IMR-90 (cell line): Measurements from ENCODE around the gene YKT6. TPM values are rescaled to one million over a fixed set of nuclear protein-coding genes. Genes with fewer than 3 reads are reported as not detected.
A peak's percentile ranks its signal among the peaks of the same experiment; 100 is the strongest.

ENCODE experiments used
- ATAC-seq: fragments of 200-7000 bp; cut with Tn5 transposase; 2 replicates; pipeline ENCODE4 v1.9.1; 2020; ENCODE audit warnings: low read depth, mild to moderate bottlenecking, moderate library complexity
- BruUV-seq: library from RNA; stranded (reverse); fragments of 400-500 nt; replicated peaks from 2 replicates; lab custom pipeline; 2021; lab: Mats Ljungman, UMichigan
- CTCF ChIA-PET: fragments of 300-600 bp; formaldehyde crosslinking; extraction: SDS; loops from one replicate; lab custom pipeline; 2021; ENCODE audit warnings: antibody characterized with exemption; lab: Yijun Ruan, JAX
- POLR2A ChIA-PET: fragments of 300-600 bp; sonication (Branson Sonifier 250); formaldehyde crosslinking; loops from one replicate; lab custom pipeline; 2022; ENCODE audit warnings: antibody characterized with exemption; ENCODE audit not compliant: unreplicated experiment; lab: Charles Lee
- DNase-seq: peaks from one replicate; pipeline ENCODE4 v3.0.0; 2013
- H2AFZ ChIP-seq: replicated peaks from 2 replicates; pipeline ENCODE3; 2013; ENCODE audit warnings: low read length, mild to moderate bottlenecking; ENCODE audit not compliant: poor library complexity
- H2AK5ac ChIP-seq: 2 replicates; pipeline ENCODE4 v1.6.1; 2013; ENCODE audit warnings: low read depth, low read length, inconsistent platforms
- H2AK9ac ChIP-seq: replicated peaks from 2 replicates; pipeline ENCODE3; 2013; ENCODE audit warnings: mild to moderate bottlenecking, low read depth, low read length, moderate library complexity; ENCODE audit not compliant: poor library complexity
- H2BK120ac ChIP-seq: 2 replicates; pipeline ENCODE4 v1.6.1; 2013; ENCODE audit warnings: low read depth, low read length, inconsistent platforms
- H2BK15ac ChIP-seq: 3 replicates; pipeline ENCODE4 v1.6.1; 2013; ENCODE audit warnings: low read depth, low read length, inconsistent platforms
- H2BK20ac ChIP-seq: 2 replicates; pipeline ENCODE4 v1.6.1; 2013; ENCODE audit warnings: low read depth, mild to moderate bottlenecking, inconsistent platforms, low read length, moderate library complexity
- H2BK5ac ChIP-seq: 2 replicates; pipeline ENCODE4 v1.6.1; 2013; ENCODE audit warnings: mild to moderate bottlenecking, low read depth, low read length, inconsistent platforms; ENCODE audit not compliant: poor library complexity, severe bottlenecking
- H3K14ac ChIP-seq: replicated peaks from 2 replicates; pipeline ENCODE4 v1.6.1; 2013; ENCODE audit warnings: low read depth, low read length, inconsistent platforms
- H3K18ac ChIP-seq: 2 replicates; pipeline ENCODE4 v1.6.1; 2013; ENCODE audit warnings: low read depth, low read length, control low read depth
- H3K23ac ChIP-seq: 2 replicates; pipeline ENCODE4 v1.6.1; 2013; ENCODE audit warnings: low read depth, low read length, inconsistent platforms
- H3K27ac ChIP-seq: 2 replicates; pipeline ENCODE4 v1.5.1; 2013; ENCODE audit warnings: mild to moderate bottlenecking, control low read depth, low read length; ENCODE audit not compliant: insufficient read depth
- H3K27me3 ChIP-seq: 2 replicates; pipeline ENCODE4 v1.6.1; 2013; ENCODE audit warnings: low read length; ENCODE audit not compliant: control insufficient read depth, insufficient read depth
- H3K36me3 ChIP-seq: 2 replicates; pipeline ENCODE4 v1.6.1; 2013; ENCODE audit warnings: low read length, mixed read lengths; ENCODE audit not compliant: control insufficient read depth, insufficient read depth
- H3K4ac ChIP-seq: 2 replicates; pipeline ENCODE4 v1.6.1; 2013; ENCODE audit warnings: low read depth, low read length, inconsistent platforms
- H3K4me1 ChIP-seq: 2 replicates; pipeline ENCODE4 v1.6.1; 2013; ENCODE audit warnings: low read length, mixed read lengths; ENCODE audit not compliant: control insufficient read depth, insufficient read depth
- H3K4me2 ChIP-seq: 2 replicates; pipeline ENCODE4 v1.6.1; 2013; ENCODE audit warnings: low read depth, mild to moderate bottlenecking, control low read depth, low read length, moderate library complexity
- H3K4me3 ChIP-seq: 2 replicates; pipeline ENCODE4 v1.5.1; 2013; ENCODE audit warnings: low read depth, mild to moderate bottlenecking, control low read depth, low read length, moderate library complexity; ENCODE audit not compliant: insufficient read depth
- H3K56ac ChIP-seq: 2 replicates; pipeline ENCODE4 v1.6.1; 2013; ENCODE audit warnings: low read length, inconsistent platforms; ENCODE audit not compliant: insufficient read depth; ENCODE audit errors: extremely low read depth
- H3K79me1 ChIP-seq, 2 experiments: 2 replicates each; pipeline ENCODE4 v1.6.1; 2013; ENCODE audit warnings: low read length in 2 of 2, inconsistent platforms in 1 of 2, low read depth in 1 of 2
- H3K9ac ChIP-seq: 2 replicates; pipeline ENCODE4 v1.6.1; 2013; ENCODE audit warnings: low read depth, low read length, control low read depth
- H3K9me1 ChIP-seq: 2 replicates; pipeline ENCODE4 v1.6.1; 2013; ENCODE audit warnings: low read length, inconsistent platforms; ENCODE audit not compliant: insufficient read depth
- H3K9me3 ChIP-seq: 2 replicates; pipeline ENCODE4 v1.6.1; 2013; ENCODE audit warnings: low read length; ENCODE audit not compliant: control insufficient read depth, insufficient read depth
- H4K20me1 ChIP-seq: 2 replicates; pipeline ENCODE4 v1.6.1; 2013; ENCODE audit warnings: low read length, inconsistent platforms; ENCODE audit not compliant: insufficient read depth
- H4K5ac ChIP-seq: 2 replicates; pipeline ENCODE4 v1.6.1; 2013; ENCODE audit warnings: mild to moderate bottlenecking, low read depth, low read length, control low read depth
- H4K8ac ChIP-seq, 2 experiments: 2 replicates each; pipeline ENCODE4 v1.6.1; 2013; ENCODE audit warnings: low read depth in 2 of 2, low read length in 2 of 2, control low read depth in 1 of 2, inconsistent platforms in 1 of 2
- H4K91ac ChIP-seq: 2 replicates; pipeline ENCODE4 v1.6.1; 2013; ENCODE audit warnings: low read depth, low read length, inconsistent platforms; ENCODE audit not compliant: insufficient read depth
- BHLHE40 ChIP-seq: fragments of 150-350 bp; IDR thresholded peaks from 2 replicates; pipeline ENCODE4 v1.6.1; 2016; ENCODE audit warnings: mild to moderate bottlenecking, low read depth, low read length
- CEBPB ChIP-seq: IDR thresholded peaks from 2 replicates; pipeline ENCODE4 v1.6.1; 2012; ENCODE audit warnings: low read depth, low read length, improper control_type of control experiment
- CHD1 ChIP-seq: IDR thresholded peaks from 2 replicates; pipeline ENCODE4 v1.6.1; 2012; ENCODE audit warnings: low read depth, low read length, improper control_type of control experiment
- CTCF ChIP-seq: conservative IDR thresholded peaks from 2 replicates; pipeline ENCODE4 v1.5.1; 2012; ENCODE audit warnings: mild to moderate bottlenecking, low read depth, low read length, improper control_type of control experiment
- ELK1 ChIP-seq: fragments of 150-350 bp; IDR thresholded peaks from 2 replicates; pipeline ENCODE4 v1.6.1; 2016; ENCODE audit warnings: low read depth, mild to moderate bottlenecking, low read length, moderate library complexity, borderline replicate concordance
- FOS ChIP-seq: fragments of 150-350 bp; IDR thresholded peaks from 2 replicates; pipeline ENCODE4 v1.6.1; 2016; ENCODE audit warnings: low read depth, low read length
- MAFK ChIP-seq: IDR thresholded peaks from 2 replicates; pipeline ENCODE4 v1.6.1; 2012; ENCODE audit warnings: low read depth, low read length, improper control_type of control experiment
- MAZ ChIP-seq: IDR thresholded peaks from 2 replicates; pipeline ENCODE4 v1.6.1; 2012; ENCODE audit warnings: low read depth, mild to moderate bottlenecking, low read length, improper control_type of control experiment, moderate library complexity, borderline replicate concordance
- MXI1 ChIP-seq: IDR thresholded peaks from 2 replicates; pipeline ENCODE4 v1.6.1; 2012; ENCODE audit warnings: low read depth, mild to moderate bottlenecking, low read length, moderate library complexity, borderline replicate concordance
- NFE2L2 ChIP-seq: fragments of 150-350 bp; IDR thresholded peaks from 2 replicates; pipeline ENCODE4 v1.6.1; 2016; ENCODE audit warnings: low read depth, mild to moderate bottlenecking, low read length
- POLR2A ChIP-seq: IDR thresholded peaks from 2 replicates; pipeline ENCODE4 v1.6.1; 2012; ENCODE audit warnings: mild to moderate bottlenecking, low read depth, low read length
- RAD21 ChIP-seq: IDR thresholded peaks from 2 replicates; pipeline ENCODE4 v1.6.1; 2012; ENCODE audit warnings: low read length, improper control_type of control experiment
- RCOR1 ChIP-seq: IDR thresholded peaks from 2 replicates; pipeline ENCODE4 v1.6.1; 2012; ENCODE audit warnings: mild to moderate bottlenecking, low read length, improper control_type of control experiment; ENCODE audit not compliant: insufficient replicate concordance
- RFX5 ChIP-seq: IDR thresholded peaks from 2 replicates; pipeline ENCODE4 v1.8.0; 2012; ENCODE audit warnings: low read depth, mild to moderate bottlenecking, low read length, moderate library complexity
- SMC3 ChIP-seq: fragments of 150-350 bp; IDR thresholded peaks from 2 replicates; pipeline ENCODE4 v1.6.1; 2016; ENCODE audit warnings: low read depth, mild to moderate bottlenecking, antibody characterized with exemption, low read length, moderate library complexity
- USF2 ChIP-seq: fragments of 150-350 bp; IDR thresholded peaks from 2 replicates; pipeline ENCODE4 v1.6.1; 2017; ENCODE audit warnings: mild to moderate bottlenecking, antibody characterized with exemption, low read length, low read depth
- WGBS, 2 experiments: methylation state at CpG; one replicate each; pipeline versions ENCODE4 v1.1.5 to v1.1.7; 2013; ENCODE audit warnings: missing lambda C conversion rate in 2 of 2; ENCODE audit not compliant: insufficient read length in 1 of 2; ENCODE audit errors: extremely low coverage in 2 of 2; 5-methylcytosine and 5-hydroxymethylcytosine counted together
- dilution Hi-C: fragments of 300-500 bp; cut with HindIII; formaldehyde crosslinking; loops from one replicate; pipeline ENCODE4 v1.14.3; 2018; ENCODE audit warnings: low sequenced_read_pairs; ENCODE audit not compliant: unreplicated experiment
- in situ Hi-C: fragments of 300-500 bp; cut with MboI; formaldehyde crosslinking; loops from 3 replicates; pipeline ENCODE4 v1.14.3; 2019; ENCODE audit warnings: low sequenced_read_pairs, inconsistent platforms, mixed read lengths
- intact Hi-C: fragments of 100-400 bp; cut with micrococcal nuclease; formaldehyde crosslinking; loops from 2 replicates; pipeline ENCODE4 v1.10.0; 2022
- polyA plus RNA-seq, 3 experiments: library from polyadenylated mRNA; depleted of rRNA; stranded (reverse); fragments of >200 nt; gene quantifications; 2 replicates each; pipeline ENCODE4 v1.2.3, GENCODE V29; 2012; ENCODE audit warnings: low replicate concordance in 1 of 3
- total RNA-seq: library from RNA; depleted of rRNA; stranded (reverse); fragments of >200 nt; gene quantifications from 2 replicates; pipeline ENCODE4 v1.2.3, GENCODE V29; 2012

Gene YKT6
- total and polyA plus RNA-seq, 2 of the 4 experiments (the other 2 are of a cell fraction), result 115 to 120 TPM

- in situ Hi-C loops, result no loop called here
Observed at GRCh38 chr7:44221231-44221791, 20.5 kb downstream of the YKT6 start.

More at GRCh38 chr7:44221231-44221791, 20.5 kb downstream of the YKT6 start:
- dilution Hi-C loops (no loop called here), intact Hi-C loops (no loop called here)
- Histone ChIP-seq H2AK9ac (no peak overlapping the region), H3K27ac (no peak overlapping the region), H3K23ac (no peak overlapping the region), H2BK120ac (no peak overlapping the region), H3K56ac (no peak overlapping the region), H2BK20ac (no peak overlapping the region), H4K8ac (no peak overlapping the region), H3K9me1 (no peaks in the 10 kb centered on the region), H3K4ac (no peak overlapping the region), H4K91ac (no peak overlapping the region), H3K4me1 (no peaks in the 10 kb centered on the region), H3K27me3 (peaks cover 37% of the 10 kb centered on the region), H3K4me3 (no peak overlapping the region), H3K14ac (no peak overlapping the region), H3K18ac (no peak overlapping the region), H2AFZ (peak overlapping the region; percentile 77), H2BK5ac (no peak overlapping the region), H4K5ac (no peak overlapping the region), H3K36me3 (no peaks in the 10 kb centered on the region), H2AK5ac (no peak overlapping the region), H4K20me1 (no peaks in the 10 kb centered on the region; the same call in 1 of the 2 replicates), H3K9ac (no peak overlapping the region), H2BK15ac (no peak overlapping the region), H3K9me3 (peaks cover 3% of the 10 kb centered on the region), H3K79me1 (no peaks in the 10 kb centered on the region), H3K4me2 (no peak overlapping the region)
- BruUV-seq, result no TSS peak
- 36% methylated on average over 12 of the region's 30 CpGs; no CpG with 5 or more reads in 1 of the 2 experiments for WGBS, 2 experiments
- POLR2A ChIA-PET, result no interaction called here
- CTCF ChIA-PET, result no interaction called here
- ATAC-seq (peak; percentile 36; the same call in 1 of the 2 replicates), DNase-seq (no peak)
- TF ChIP-seq BHLHE40, result no peak
- TF ChIP-seq MXI1, result no peak
- no peak for TF ChIP-seq RCOR1
- TF ChIP-seq CTCF, result peak; percentile 28
- no peak for TF ChIP-seq RAD21
- TF ChIP-seq CEBPB, result no peak
- TF ChIP-seq NFE2L2, result no peak
- no peak for TF ChIP-seq CHD1
- peak; percentile 14; the same call in 1 of the 2 replicates for TF ChIP-seq SMC3
- TF ChIP-seq MAZ, result no peak
- no peak for TF ChIP-seq FOS
- TF ChIP-seq POLR2A, result no peak
- TF ChIP-seq RFX5, result no peak
- no peak for TF ChIP-seq MAFK
- TF ChIP-seq ELK1, result no peak
- TF ChIP-seq USF2, result no peak
